Effector memory CD4-positive, alpha-beta T cell (primary cell): ENCODE results near the gene UBE2R2.
"Not testable (repeated sequence)": the region's sequence is repeated elsewhere in the genome, so short reads cannot be mapped to it uniquely, and the experiment has no call there.

Source experiments
- DNase-seq, 3 donors: peaks; one replicate each; pipeline ENCODE4 v3.0.0-alpha.2; 2020
- H3K27ac ChIP-seq: 2 replicates; pipeline ENCODE4 v1.7.0; 2013; ENCODE audit warnings: mild to moderate bottlenecking, low read length, moderate library complexity; ENCODE audit not compliant: insufficient read depth, poor library complexity, severe bottlenecking
- H3K27me3 ChIP-seq: replicated peaks from 2 replicates; pipeline ENCODE4 v1.7.0; 2013; ENCODE audit warnings: mild to moderate bottlenecking, low read length; ENCODE audit not compliant: insufficient read depth, control insufficient read depth, poor library complexity, severe bottlenecking
- H3K36me3 ChIP-seq: 2 replicates; pipeline ENCODE4 v1.7.0; 2013; ENCODE audit warnings: mild to moderate bottlenecking, low read length, moderate library complexity; ENCODE audit not compliant: control insufficient read depth, insufficient read depth
- H3K4me1 ChIP-seq: 2 replicates; pipeline ENCODE4 v1.7.0; 2013; ENCODE audit warnings: low read length, mild to moderate bottlenecking; ENCODE audit not compliant: control insufficient read depth, insufficient read depth, poor library complexity, severe bottlenecking
- H3K4me3 ChIP-seq: 2 replicates; pipeline ENCODE4 v1.7.0; 2013; ENCODE audit warnings: low read length, low read depth, mild to moderate bottlenecking; ENCODE audit not compliant: insufficient read depth, poor library complexity, severe bottlenecking
- H3K9me3 ChIP-seq: 2 replicates; pipeline ENCODE4 v1.7.0; 2013; ENCODE audit warnings: mild to moderate bottlenecking, low read length, moderate library complexity; ENCODE audit not compliant: control insufficient read depth

UBE2R2 gene

GRCh38 chr9:33798545-33798944, 18.4 kb upstream of the UBE2R2 start:
- Histone ChIP-seq H3K27me3 (no peaks in the 10 kb centered on the region), H3K27ac (no peak overlapping the region), H3K4me3 (no peak overlapping the region), H3K4me1 (no peaks in the 10 kb centered on the region), H3K9me3 (no peaks in the 10 kb centered on the region), H3K36me3 (no peaks in the 10 kb centered on the region)
- no peak for DNase-seq

- DNase-seq: no peak
- no peak overlapping the region for H3K4me3 ChIP-seq
- H3K36me3 ChIP-seq: no peaks in the 10 kb centered on the region
- no peaks in the 10 kb centered on the region for H3K27me3 ChIP-seq
- H3K4me1 ChIP-seq: no peaks in the 10 kb centered on the region
- no peak overlapping the region for H3K27ac ChIP-seq
- no peaks in the 10 kb centered on the region for H3K9me3 ChIP-seq
These were observed 16.8 kb upstream of the UBE2R2 start for GRCh38 chr9:33799928-33800704.

GRCh38 chr9:33800886-33801285, 16.1 kb upstream of the UBE2R2 start:
- H3K27me3 ChIP-seq: no peaks in the 10 kb centered on the region
- H3K4me1 ChIP-seq: no peaks in the 10 kb centered on the region
- no peak for DNase-seq
- no peak overlapping the region for H3K27ac ChIP-seq
- H3K4me3 ChIP-seq: no peak overlapping the region
- H3K36me3 ChIP-seq: no peaks in the 10 kb centered on the region
- no peaks in the 10 kb centered on the region for H3K9me3 ChIP-seq

- not testable (repeated sequence) for H3K36me3 ChIP-seq, H3K9me3 ChIP-seq, H3K4me3 ChIP-seq, H3K27me3 ChIP-seq, H3K27ac ChIP-seq, H3K4me1 ChIP-seq, DNase-seq
These were observed 14.9 kb upstream of the UBE2R2 start for GRCh38 chr9:33801943-33802500.

- not testable (repeated sequence) for H3K4me1 ChIP-seq, DNase-seq, H3K9me3 ChIP-seq, H3K36me3 ChIP-seq, H3K27me3 ChIP-seq, H3K27ac ChIP-seq, H3K4me3 ChIP-seq
These were observed 12.8 kb upstream of the UBE2R2 start for GRCh38 chr9:33804196-33804595.

GRCh38 chr9:33807156-33807555, 9.8 kb upstream of the UBE2R2 start:
- not testable (repeated sequence) for H3K27ac ChIP-seq, H3K4me1 ChIP-seq, H3K36me3 ChIP-seq, DNase-seq, H3K9me3 ChIP-seq, H3K27me3 ChIP-seq, H3K4me3 ChIP-seq

- not testable (repeated sequence) for H3K36me3 ChIP-seq, H3K4me3 ChIP-seq, DNase-seq, H3K4me1 ChIP-seq, H3K27me3 ChIP-seq, H3K27ac ChIP-seq, H3K9me3 ChIP-seq
These were observed 8.0 kb upstream of the UBE2R2 start for GRCh38 chr9:33808979-33809322.

GRCh38 chr9:33809506-33809905, 7.5 kb upstream of the UBE2R2 start:
- peaks cover 2% of the 10 kb centered on the region for H3K4me1 ChIP-seq
- no peaks in the 10 kb centered on the region for H3K36me3 ChIP-seq
- DNase-seq: no peak
- H3K27me3 ChIP-seq: no peaks in the 10 kb centered on the region
- H3K27ac ChIP-seq: no peak overlapping the region
- H3K9me3 ChIP-seq: no peaks in the 10 kb centered on the region
- H3K4me3 ChIP-seq: no peak overlapping the region

- Histone ChIP-seq H3K9me3 (no peaks in the 10 kb centered on the region), H3K4me1 (peaks cover 16% of the 10 kb centered on the region), H3K4me3 (no peak overlapping the region), H3K36me3 (no peaks in the 10 kb centered on the region), H3K27ac (no peak overlapping the region), H3K27me3 (no peaks in the 10 kb centered on the region)
- DNase-seq: peak in 1 of 3 donors; percentile 4
These were observed 3.0 kb upstream of the UBE2R2 start for GRCh38 chr9:33813712-33814641.

GRCh38 chr9:33815781-33816180, 1.2 kb upstream of the UBE2R2 start:
- peak overlapping the region; percentile 98 for H3K27ac ChIP-seq
- no peak overlapping the region for H3K4me3 ChIP-seq
- no peaks in the 10 kb centered on the region for H3K27me3 ChIP-seq
- no peak for DNase-seq
- peaks cover 20% of the 10 kb centered on the region for H3K4me1 ChIP-seq
- no peaks in the 10 kb centered on the region for H3K9me3 ChIP-seq
- no peaks in the 10 kb centered on the region for H3K36me3 ChIP-seq
